ENCODE results near the gene LMAN1L. TPM values are rescaled to one million over a fixed set of nuclear protein-coding genes. Genes with fewer than 3 reads are reported as not detected.

LMAN1L gene
- total RNA-seq, 4 donors from 2014 or later = 0.42 TPM; not detected in 3

- no peak for DNase-seq (ENCODE audit: low spot score in 2 of 2)
- no peaks in the 10 kb centered on the region for H3K27me3 ChIP-seq
- WGBS, 2 donors = 94 to 96% methylated on average over 5 of the region's 5 CpGs
- TF ChIP-seq EP300 (IDR thresholded peaks at IDR 0.05) = no peak
- H3K4me3 ChIP-seq = no peak overlapping the region
- peaks cover 0 to 74% (median 48%) of the 10 kb centered on the region in 4 donors for H3K4me1 ChIP-seq
- no peaks in the 10 kb centered on the region for H3K9me3 ChIP-seq
- H3K27ac ChIP-seq = no peak overlapping the region
- H3K36me3 ChIP-seq = no peaks in the 10 kb centered on the region
Observed at GRCh38 chr15:74778599-74778970, 34.0 kb upstream of the LMAN1L start.

- Histone ChIP-seq H3K4me3 (no peak overlapping the region), H3K9me3 (no peaks in the 10 kb centered on the region), H3K4me1 (peaks cover 0 to 74% (median 51%) of the 10 kb centered on the region in 4 donors), H3K36me3 (no peaks in the 10 kb centered on the region), H3K27ac (peak overlapping the region in 1 of 4 donors; percentile 64), H3K27me3 (no peaks in the 10 kb centered on the region)
- no peak for TF ChIP-seq POLR2A (IDR thresholded peaks at IDR 0.05)
- no peak for TF ChIP-seq CTCF (IDR thresholded peaks at IDR 0.05)
- TF ChIP-seq EP300 (IDR thresholded peaks at IDR 0.05) = no peak
- 86 to 87% methylated on average over 7 of the region's 7 CpGs for WGBS, 2 donors
- DNase-seq (ENCODE audit: low spot score in 2 of 2) = no peak
Observed at GRCh38 chr15:74779162-74779648, 33.4 kb upstream of the LMAN1L start.

GRCh38 chr15:74780523-74781430 lies 31.9 kb upstream of the LMAN1L start:
- no peaks in the 10 kb centered on the region for H3K27me3 ChIP-seq
- no peak for DNase-seq (ENCODE audit: low spot score in 2 of 2)
- peak overlapping the region in 3 of 4 donors; percentile 54 to 64 (median 63) for H3K27ac ChIP-seq
- H3K4me1 ChIP-seq = peaks cover 0 to 84% (median 64%) of the 10 kb centered on the region in 4 donors
- no peaks in the 10 kb centered on the region for H3K9me3 ChIP-seq
- peak overlapping the region in 2 of 4 donors; percentile 49 to 84 for H3K4me3 ChIP-seq
- no peaks in the 10 kb centered on the region for H3K36me3 ChIP-seq
- TF ChIP-seq CTCF (IDR thresholded peaks at IDR 0.05) (no peak), EP300 (IDR thresholded peaks at IDR 0.05) (peak in 1 of 2 donors; percentile 18), POLR2A (IDR thresholded peaks at IDR 0.05) (no peak)
- 43% methylated on average over 16 of the region's 16 CpGs for WGBS, 2 donors

- 3 to 5% methylated on average over 19 to 22 of the region's 74 CpGs for WGBS, 2 donors
- Histone ChIP-seq H3K27me3 (no peaks in the 10 kb centered on the region), H3K4me3 (peak within 1 kb of the TSS; percentile 76 to 93 (median 86)), H3K4me1 (peaks cover 0 to 83% (median 71%) of the 10 kb centered on the region in 4 donors), H3K27ac (peak within 1 kb of the TSS; percentile 60 to 91 (median 88)), H3K36me3 (no peaks in the 10 kb centered on the region), H3K9me3 (no peaks in the 10 kb centered on the region)
- DNase-seq (ENCODE audit: low spot score in 2 of 2) = peak in 1 of 2 donors; percentile 38
- TF ChIP-seq CTCF (IDR thresholded peaks at IDR 0.05) (peak; percentile 55 to 81 (median 77)), EP300 (IDR thresholded peaks at IDR 0.05) (no peak), POLR2A (IDR thresholded peaks at IDR 0.05) (peak in 1 of 2 donors; percentile 61)
Observed at GRCh38 chr15:74781431-74782258, 31.0 kb upstream of the LMAN1L start, which contains the start of gene CSK. CSK (plus strand) TSS chr15:74782080; CDS start chr15:74798298, 16,218 bp downstream.

- 0 to 1% methylated on average over 42 to 45 of the region's 72 CpGs for WGBS, 2 donors
- TF ChIP-seq EP300 (IDR thresholded peaks at IDR 0.05) = no peak
- Histone ChIP-seq H3K9me3 (no peaks in the 10 kb centered on the region), H3K4me3 (peak overlapping the region; percentile 76 to 93 (median 86)), H3K36me3 (no peaks in the 10 kb centered on the region), H3K4me1 (peaks cover 0 to 83% (median 71%) of the 10 kb centered on the region in 4 donors), H3K27me3 (no peaks in the 10 kb centered on the region), H3K27ac (peak overlapping the region; percentile 60 to 91 (median 88))
- no peak for DNase-seq (ENCODE audit: low spot score in 2 of 2)
Observed at GRCh38 chr15:74782259-74783071, 30.2 kb upstream of the LMAN1L start.

Data from tibial nerve (tissue), 4 donors.